Myocyte (in vitro differentiated cells): Measurements from ENCODE around the gene OR1E2. TPM values are rescaled to one million over a fixed set of nuclear protein-coding genes. Genes with fewer than 3 reads are reported as not detected.

Experiments
- DNase-seq: peaks from one replicate; pipeline ENCODE4 v3.0.0-alpha.2; 2012; ENCODE audit warnings: low read depth
- total RNA-seq: library from RNA; depleted of rRNA; stranded (reverse); fragments of >200 nt; gene quantifications from 2 replicates; pipeline ENCODE4 v1.2.3, GENCODE V29; 2014

Gene OR1E2
- total RNA-seq, 1 donor from 2014 or later: not detected

GRCh38 chr17:3398310-3398709, 35.3 kb downstream of the OR1E2 start, which contains the start of gene OR1E1:
Gene OR1E1, minus strand, starts transcription at chr17:3398410. Its CDS starts 0 bp downstream, at chr17:3398410.
- no peak for DNase-seq

GRCh38 chr17:3397801-3398200, 35.8 kb downstream of the OR1E2 start:
- peak; percentile 1 for DNase-seq

- DNase-seq: no peak
Observed at GRCh38 chr17:3389791-3390190, 43.9 kb downstream of the OR1E2 start.

DNA sequence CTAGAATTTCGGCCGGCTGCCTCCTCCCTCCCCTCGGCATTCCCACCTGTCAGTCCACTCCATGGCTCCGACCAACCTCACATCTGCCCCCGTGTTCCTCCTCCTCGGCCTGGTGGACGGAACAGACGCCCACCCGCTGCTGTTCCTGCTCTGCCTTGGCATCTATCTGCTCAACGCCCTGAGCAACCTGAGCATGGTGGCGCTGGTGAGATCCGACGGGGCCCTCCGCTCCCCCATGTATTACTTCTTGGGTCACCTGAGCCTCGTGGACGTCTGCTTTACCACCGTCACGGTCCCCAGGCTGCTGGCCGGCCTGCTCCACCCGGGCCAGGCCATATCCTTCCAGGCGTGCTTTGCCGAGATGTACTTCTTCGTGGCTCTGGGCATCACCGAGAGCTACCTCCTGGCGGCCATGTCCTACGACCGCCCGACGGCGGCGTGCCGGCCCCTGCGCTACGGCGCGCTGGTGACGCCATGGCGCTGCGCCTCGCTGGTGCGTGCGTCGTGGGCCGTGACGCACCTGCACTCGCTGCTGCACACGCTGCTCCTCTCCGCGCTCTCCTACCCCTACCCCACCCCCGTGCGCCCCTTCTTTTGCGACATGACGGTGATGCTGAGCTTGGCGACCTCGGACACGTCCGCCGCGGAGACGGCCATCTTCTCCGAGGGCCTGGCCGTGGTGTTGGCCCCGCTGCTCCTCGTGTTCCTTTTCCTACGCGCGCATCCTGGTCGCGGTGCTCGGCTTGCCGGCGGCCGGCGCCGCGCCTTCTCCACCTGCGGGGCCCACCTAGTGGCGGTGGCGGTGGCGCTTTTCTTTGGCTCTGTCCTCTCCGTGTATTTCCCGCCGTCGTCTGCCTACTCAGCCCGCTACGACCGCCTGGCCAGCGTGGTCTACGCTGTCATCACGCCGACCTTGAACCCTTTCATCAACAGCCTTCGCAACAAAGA, 47.5 kb downstream of the OR1E2 start, which contains the start of gene OR3A2:
OR3A2 (minus strand) TSS at position 440 of the 948 bp plus-strand sequence.
- DNase-seq: no peak

Other genes with a start within 250 kb of the OR1E2 start
- gene OR1A2, start 236.3 kb downstream of the OR1E2 start, total RNA-seq: not detected in 2 replicates
- not detected in 2 replicates for gene OR1A1, start 226.2 kb downstream of the OR1E2 start, total RNA-seq
- gene OR3A1, start 135.5 kb downstream of the OR1E2 start, total RNA-seq: not detected in 2 replicates
- gene OR3A2, start 47.5 kb downstream of the OR1E2 start, total RNA-seq: not detected in 2 replicates
- not detected in 2 replicates for gene OR1E1, start 35.4 kb downstream of the OR1E2 start, total RNA-seq
- gene OR3A3, start 22.5 kb downstream of the OR1E2 start, total RNA-seq: not detected in 2 replicates
- gene SPATA22, start 38.0 kb upstream of the OR1E2 start, total RNA-seq: not detected in 2 replicates
- 0.03 and 0.05 TPM in 2 replicates for gene ASPA, start 42.2 kb upstream of the OR1E2 start, total RNA-seq
- 0.08 and 0.26 TPM in 2 replicates for gene TRPV3, start 124.0 kb upstream of the OR1E2 start, total RNA-seq
- 0.99 and 1.3 TPM in 2 replicates for gene TRPV1, start 175.6 kb upstream of the OR1E2 start, total RNA-seq
- gene SHPK, start 202.4 kb upstream of the OR1E2 start, total RNA-seq: 3.5 and 4.8 TPM in 2 replicates
- 36.1 and 39.6 TPM in 2 replicates for gene CTNS, start 202.9 kb upstream of the OR1E2 start, total RNA-seq
- gene TAX1BP3, start 234.7 kb upstream of the OR1E2 start, total RNA-seq: 95.1 and 122 TPM in 2 replicates
- 47.0 and 60.7 TPM in 2 replicates for gene EMC6, start 235.0 kb upstream of the OR1E2 start, total RNA-seq